NCI-H82 treated with DMSO at 0.1 percent for 48 hours (cell line): ENCODE data around the gene FBXL19.
"Not testable (repeated sequence)": the region's sequence is repeated elsewhere in the genome, so short reads cannot be mapped to it uniquely, and the experiment has no call there.

Experiments used
- DNase-seq: peaks from one replicate; lab custom pipeline; 2025; ENCODE audit not compliant: unreplicated experiment; lab: John Stamatoyannopoulos, UW

FBXL19 gene

GRCh38 chr16:30921748-30922419 is 1.5 kb upstream of the FBXL19 start:
- DNase-seq: peak; percentile 75

GRCh38 chr16:30922420-30922959 is 882 bp upstream of the FBXL19 start:
- peak; percentile 96 for DNase-seq

GRCh38 chr16:30922960-30923535 is 324 bp upstream of the FBXL19 start:
- DNase-seq: peak; percentile 96

- DNase-seq: no peak
Observed at GRCh38 chr16:30924076-30924912, 922 bp downstream of the FBXL19 start.

GRCh38 chr16:30924913-30925631 is 1.7 kb downstream of the FBXL19 start:
- no peak for DNase-seq

GRCh38 chr16:30925632-30925987 is 2.2 kb downstream of the FBXL19 start:
- no peak for DNase-seq

- DNase-seq: no peak
Observed at GRCh38 chr16:30925995-30926811, 2.8 kb downstream of the FBXL19 start.

- no peak for DNase-seq
Observed at GRCh38 chr16:30926937-30927788, 3.8 kb downstream of the FBXL19 start.

- DNase-seq: peak; percentile 88
Observed at GRCh38 chr16:30927789-30928378, 4.5 kb downstream of the FBXL19 start.

- no peak for DNase-seq
Observed at GRCh38 chr16:30928390-30928789, 5.0 kb downstream of the FBXL19 start.

- no peak for DNase-seq
Observed at GRCh38 chr16:30929167-30929566, 5.8 kb downstream of the FBXL19 start.

- DNase-seq: no peak
Observed at GRCh38 chr16:30930160-30930571, 6.8 kb downstream of the FBXL19 start.

GRCh38 chr16:30931068-30931650 is 7.8 kb downstream of the FBXL19 start:
- DNase-seq: no peak

- no peak for DNase-seq
Observed at GRCh38 chr16:30934827-30935557, 11.6 kb downstream of the FBXL19 start.

GRCh38 chr16:30937692-30938091 is 14.3 kb downstream of the FBXL19 start:
- no peak for DNase-seq

GRCh38 chr16:30939571-30939970 is 16.2 kb downstream of the FBXL19 start:
- not testable (repeated sequence) for DNase-seq

GRCh38 chr16:30941600-30942425 is 18.4 kb downstream of the FBXL19 start:
- peak; percentile 27 for DNase-seq
